HG02571 (cell line): ENCODE data around the gene SNRNP35.
"Not testable (repeated sequence)": the region's sequence is repeated elsewhere in the genome, so short reads cannot be mapped to it uniquely, and the experiment has no call there.

Experiments used
- ATAC-seq: cut with Tn5 transposase; IDR thresholded peaks from one replicate; pipeline ENCODE4 v1.9.1; 2021; ENCODE audit warnings: mild to moderate bottlenecking, moderate library complexity; ENCODE audit not compliant: unreplicated experiment

SNRNP35 gene, protein sequence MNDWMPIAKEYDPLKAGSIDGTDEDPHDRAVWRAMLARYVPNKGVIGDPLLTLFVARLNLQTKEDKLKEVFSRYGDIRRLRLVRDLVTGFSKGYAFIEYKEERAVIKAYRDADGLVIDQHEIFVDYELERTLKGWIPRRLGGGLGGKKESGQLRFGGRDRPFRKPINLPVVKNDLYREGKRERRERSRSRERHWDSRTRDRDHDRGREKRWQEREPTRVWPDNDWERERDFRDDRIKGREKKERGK

DNA sequence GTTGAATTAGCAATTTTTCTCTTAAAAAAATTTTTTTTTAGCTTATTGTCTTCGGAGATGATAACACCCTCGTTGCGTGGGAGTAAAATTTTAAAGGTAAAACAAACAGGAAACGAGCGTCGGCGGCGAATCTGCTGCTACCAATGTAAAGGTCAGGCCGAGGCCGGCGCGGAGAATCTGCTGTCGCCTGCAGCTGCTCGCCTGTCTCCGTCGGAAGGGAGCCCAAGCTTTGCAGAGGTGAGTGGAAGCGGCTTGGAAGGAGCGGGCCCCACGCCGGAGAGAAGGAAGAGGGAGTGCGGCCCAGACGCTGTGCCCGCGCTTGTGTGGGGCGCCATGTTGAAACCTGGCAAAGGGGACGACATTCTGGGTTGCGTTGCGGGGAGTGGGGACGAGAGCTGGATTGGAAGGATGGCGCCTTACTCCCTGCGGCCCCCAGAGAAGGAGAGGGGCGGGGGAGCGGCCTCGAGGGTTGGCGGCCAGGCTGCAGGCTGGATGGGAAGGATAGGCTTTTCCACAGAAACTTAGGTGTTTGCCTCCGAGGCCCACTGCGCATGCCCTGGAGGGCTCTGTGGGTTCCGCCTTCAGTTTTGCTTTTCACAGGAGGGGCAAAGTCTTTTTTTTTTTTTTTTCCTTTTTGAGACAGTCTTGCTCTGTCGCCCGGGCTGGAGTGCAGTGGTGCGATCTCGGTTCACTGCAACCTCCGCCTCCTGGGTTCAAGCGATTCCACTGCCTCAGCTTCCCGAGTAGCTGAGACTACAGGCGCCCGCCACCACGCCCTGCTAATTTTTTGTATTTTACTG lies at the start of gene SNRNP35:
TSS of gene SNRNP35 (plus strand) at position 160 of the 800 bp plus-strand sequence. CDS start 7,402 bp downstream, outside the sequence.
- ATAC-seq = peak; percentile 50

DNA sequence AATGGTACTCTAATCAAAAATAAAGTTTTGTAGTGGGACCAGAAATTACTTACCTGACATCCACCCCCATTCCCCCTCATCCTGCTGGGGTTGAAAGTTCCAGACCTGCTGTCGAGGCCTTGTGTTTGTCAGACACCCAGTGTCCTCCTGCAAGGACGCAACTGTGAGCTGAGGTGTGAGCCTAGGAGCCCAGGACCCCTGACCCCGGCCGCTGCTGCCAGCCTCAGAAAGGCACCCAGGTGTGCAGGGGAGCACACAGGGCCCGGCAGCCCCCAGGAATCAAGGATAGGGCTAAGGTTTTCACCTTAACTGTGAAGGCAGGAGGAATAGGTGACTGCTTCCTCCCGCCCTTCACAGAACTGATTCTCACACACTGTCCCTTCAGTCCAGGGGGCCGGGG lies 49.3 kb upstream of the SNRNP35 start:
- ATAC-seq = not testable (repeated sequence)

DNA sequence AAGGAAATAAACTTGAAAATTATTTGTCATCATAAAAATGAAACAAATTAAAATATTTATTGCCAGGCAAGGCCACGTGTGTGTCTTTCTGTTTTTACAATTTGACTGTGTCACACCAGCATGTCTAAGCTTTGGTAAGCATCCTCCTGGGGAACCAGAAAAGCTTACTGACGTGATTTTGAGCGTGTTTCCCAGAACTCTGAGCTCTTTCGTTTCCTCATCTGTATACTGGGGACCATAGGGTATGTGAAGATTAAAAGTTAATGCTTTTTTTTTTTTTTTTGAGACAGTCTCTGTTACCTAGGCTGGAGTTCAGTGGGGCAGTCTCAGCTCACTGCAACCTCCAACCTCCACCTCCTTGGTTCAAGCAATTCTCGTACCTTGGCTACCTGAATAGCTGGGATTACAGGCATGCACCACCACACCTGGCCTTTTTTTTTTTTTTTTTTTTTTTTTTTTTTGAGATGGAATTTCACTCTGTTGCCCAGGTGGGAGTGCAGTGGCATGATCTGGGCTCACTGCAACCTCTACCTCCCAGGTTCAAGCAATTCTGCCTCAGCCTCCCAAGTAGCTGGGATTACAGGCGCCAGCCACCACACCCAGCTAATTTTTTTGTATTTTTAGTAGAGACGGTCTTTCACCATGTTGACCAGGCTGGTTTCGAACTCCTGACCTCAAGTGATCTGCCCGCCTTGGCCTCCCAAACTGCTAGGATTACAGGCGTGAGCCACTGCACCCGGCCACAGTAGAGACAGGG lies 48.5 kb upstream of the SNRNP35 start:
- ATAC-seq = not testable (repeated sequence)

DNA sequence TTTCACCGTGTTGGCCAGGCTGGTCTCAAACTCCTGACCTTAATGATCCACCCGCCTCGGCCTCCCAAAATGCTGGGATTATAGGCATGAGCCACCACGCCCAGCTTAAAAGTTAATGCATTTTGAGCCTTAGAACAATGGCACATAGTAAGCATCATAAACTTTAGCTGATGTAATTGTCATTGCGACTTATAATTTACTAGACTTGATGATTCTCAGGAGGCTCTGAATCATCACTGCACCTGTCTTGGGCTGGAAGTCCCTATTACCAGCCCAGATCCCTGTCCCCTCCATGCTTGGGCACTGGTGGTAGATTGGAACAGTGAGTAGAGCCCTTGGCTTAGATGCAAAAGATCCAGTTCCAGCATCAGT lies 47.9 kb upstream of the SNRNP35 start:
- no peak for ATAC-seq

DNA sequence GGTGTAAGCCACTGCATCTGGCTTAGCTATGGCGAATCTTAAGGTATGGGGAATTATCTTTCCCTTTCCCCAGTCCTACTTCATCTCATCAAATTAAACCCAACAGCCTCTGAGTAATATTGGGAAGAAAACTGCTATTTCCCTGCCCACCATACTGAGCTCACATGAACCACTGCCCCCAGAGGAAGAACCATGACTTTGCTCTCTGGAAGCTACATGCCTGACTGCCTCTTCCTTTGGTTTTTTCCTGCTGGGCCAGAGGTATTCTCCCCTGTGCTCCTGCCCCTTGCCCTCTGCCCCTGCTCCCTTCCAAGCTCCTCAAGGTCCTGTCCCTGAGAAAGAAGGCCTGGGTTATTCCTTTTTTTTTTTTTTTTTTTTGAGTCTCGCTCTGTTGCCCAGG lies 36.6 kb upstream of the SNRNP35 start:
- ATAC-seq = no peak

DNA sequence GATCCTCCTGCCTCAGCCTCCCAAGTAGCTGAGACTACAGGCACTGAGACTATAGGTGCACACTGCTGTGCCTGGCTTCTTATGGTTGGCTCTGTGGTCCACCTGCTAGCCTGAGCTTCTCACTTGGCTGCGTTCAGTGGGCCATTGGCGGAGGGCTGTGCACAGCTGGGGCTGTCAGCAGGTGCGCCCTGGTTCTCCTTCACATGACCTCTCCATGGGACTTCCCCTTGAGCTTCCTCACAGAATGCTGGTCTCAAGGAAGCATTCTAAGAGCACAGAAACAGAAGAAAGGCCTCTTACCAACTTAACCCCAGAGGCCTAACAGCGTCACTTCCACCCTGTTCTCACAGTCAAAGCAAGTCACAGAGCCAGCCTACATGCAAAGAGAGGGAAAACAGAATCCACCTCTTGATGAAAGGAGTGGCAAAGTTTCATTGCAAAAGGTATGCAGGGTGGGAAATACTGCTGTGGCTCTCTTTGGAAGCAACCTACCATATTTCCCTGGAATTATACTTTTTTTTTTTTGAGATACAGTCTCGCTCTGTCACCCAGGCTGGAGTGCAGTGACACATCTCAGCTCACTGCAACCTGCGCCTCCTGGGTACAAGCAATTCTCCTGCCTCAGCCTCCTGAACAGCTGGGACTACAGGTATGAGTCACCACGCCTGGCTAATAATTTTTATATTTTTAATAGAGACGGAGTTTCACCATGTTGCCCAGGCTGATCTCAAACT lies 30.7 kb upstream of the SNRNP35 start:
- peak; percentile 87 for ATAC-seq

DNA sequence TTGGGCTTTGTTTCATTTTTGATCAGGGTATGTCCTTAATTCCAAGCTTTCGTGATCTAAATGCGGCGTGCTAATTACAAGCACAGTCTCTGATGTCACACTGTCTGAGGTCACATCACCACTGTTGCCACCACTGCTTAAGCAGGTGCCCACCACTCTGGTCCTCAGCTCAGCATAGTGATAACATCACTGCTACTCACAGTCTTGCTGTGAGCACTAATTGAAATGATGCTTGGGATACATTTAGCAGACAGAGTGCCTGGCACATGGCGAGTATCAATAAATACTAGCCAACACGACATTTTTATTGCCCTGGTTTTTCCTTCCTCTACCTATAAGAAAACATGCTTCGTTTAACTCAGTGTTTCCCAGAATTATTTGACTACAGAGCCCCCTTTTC lies 29.3 kb upstream of the SNRNP35 start:
- ATAC-seq = no peak

DNA sequence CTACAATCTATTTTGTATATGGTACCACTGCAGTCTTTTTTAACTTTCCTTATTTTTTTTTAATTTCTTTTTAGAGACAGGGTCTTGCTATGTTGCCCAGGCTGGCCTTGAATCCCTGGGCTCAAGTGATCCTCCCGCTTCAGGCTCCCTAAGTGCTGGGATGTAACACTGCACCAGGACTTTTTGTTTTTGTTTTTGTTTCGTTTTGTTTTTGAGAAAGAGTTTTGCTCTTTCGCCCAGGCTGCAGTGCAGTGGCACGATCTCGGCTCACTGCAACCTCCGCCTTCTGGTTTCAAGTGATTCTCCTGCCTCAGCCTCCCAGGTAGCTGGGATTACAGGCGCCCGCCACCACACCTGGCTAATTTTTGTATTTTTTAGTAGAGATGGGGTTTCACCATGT lies 28.8 kb upstream of the SNRNP35 start:
- not testable (repeated sequence) for ATAC-seq

DNA sequence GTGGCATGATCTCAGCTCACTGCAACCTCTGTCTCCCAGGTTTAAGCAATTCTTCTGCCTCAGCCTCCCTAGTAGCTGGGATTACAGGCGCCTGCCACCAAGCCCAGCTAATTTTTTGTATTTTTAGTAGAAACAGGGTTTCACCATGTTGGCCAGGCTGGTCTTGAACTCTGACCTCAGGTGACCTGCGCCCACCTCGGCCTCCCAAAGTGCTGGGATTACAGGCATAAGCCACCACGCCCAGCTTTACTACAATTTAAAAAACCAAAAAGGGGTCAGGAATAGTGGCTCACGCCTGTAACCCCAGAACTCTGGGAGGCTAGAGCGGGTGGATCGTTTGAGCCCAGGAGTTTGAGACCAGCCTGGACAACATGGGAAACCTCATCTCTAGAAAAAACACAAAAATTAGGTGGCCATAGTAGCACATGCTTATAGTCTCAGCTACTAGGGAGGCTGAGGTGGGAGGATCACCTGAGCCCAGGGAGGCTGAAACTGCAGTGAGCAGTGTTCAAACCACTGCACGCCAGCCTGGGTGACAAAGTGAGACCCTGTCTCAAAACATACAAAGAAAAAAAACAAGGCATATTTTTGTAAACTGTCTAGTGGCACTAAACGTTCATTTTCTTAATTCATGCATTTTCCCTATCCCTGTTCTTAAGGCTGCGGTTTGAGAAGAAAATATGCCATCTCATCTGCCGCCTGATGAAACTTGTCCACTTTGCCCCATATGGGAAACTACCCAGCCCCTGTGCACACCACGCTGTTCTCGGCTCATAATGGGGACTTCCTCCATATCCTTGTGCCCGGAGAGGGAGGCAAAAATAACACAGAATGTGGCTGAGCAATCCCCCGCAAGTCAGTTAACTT lies 25.8 kb upstream of the SNRNP35 start:
- ATAC-seq = not testable (repeated sequence)

DNA sequence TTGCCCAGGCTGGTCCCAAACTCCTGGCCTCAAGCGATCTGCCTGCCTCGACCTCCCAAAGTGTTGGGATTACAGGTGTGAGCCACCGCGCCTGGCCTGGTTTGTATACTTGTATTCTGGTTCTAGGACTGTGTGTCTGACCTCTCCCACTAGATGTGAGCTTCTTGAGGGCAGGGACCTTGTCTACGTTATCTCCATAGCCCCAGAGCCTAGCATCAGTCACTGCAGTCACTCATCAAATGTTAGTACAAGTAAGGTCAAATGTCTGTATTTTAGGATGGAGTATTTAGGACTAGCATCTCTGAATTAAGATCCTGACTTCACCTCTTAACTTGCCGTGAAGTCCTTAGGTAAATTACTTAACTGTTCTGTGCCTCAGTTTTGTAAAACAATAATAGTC lies 24.3 kb upstream of the SNRNP35 start:
- no peak for ATAC-seq

DNA sequence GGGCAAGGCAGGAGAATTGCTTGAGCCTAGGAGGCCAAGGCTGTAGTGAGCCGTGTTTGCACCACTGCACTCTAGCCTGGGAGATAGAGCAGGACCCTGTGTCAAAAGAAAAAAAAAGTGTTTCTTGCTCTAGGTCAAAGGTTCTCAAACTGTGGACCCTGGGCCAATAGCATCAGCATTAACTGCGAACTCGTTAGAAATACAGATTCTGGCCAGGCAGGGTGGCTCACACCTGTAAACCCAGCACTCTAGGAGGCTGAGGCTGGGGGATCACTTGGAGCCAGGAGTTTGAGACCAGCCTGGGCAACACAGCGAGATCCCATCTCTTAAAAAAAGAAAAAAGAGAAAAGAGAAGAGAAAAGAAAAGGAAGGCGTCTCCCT lies 22.3 kb upstream of the SNRNP35 start:
- ATAC-seq = no peak

DNA sequence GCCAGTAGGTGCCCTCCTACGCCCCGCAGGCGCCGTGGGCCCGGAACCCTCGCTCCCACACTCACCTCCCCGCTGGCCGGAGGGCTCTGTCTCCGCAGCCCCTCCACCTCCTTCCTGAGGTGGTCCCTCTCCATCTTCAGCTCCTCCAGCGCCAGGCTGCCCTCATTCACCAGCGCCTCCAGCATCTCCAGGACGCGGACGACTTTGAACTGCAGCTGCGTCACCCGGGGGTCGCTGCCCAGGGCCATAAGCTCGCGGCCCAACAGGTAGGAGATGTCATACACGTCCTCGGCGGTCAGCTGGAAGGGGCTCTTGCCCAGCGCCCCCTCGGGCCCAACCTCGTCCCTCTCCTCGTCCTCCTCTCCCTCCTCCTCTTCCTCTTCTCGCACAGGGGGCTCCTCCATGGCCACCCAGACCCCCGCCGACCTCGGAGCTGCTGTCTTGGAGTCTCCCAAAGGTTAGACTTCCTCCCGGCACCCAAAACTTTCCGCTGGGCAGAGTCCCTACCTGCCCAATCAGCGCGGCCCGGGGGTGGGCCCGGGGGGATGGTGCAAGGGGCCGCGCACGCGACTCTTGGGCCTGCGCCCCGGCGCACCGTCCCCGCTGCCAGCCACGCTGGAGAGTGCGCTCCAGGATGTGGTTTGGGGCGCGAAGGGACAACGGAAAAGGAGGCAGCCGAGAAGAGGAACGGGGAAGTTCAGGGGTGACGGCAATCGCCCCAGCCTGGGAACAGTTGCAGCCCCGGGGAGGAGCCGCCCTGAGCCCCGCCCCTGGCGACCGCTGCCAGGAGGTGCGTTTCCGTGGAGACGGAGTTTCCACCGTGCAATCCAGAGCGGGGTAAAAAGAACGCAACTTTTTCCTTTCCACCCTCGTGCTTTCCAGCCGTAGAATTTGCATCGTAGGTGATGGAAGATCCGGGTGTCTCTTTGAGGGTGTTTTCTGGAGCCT lies 21.6 kb upstream of the SNRNP35 start, which contains the start of gene RILPL2:
TSS of gene RILPL2 (minus strand) at position 668 of the 948 bp plus-strand sequence. CDS start at position 404, 264 bp downstream.
- ATAC-seq = peak; percentile 68

DNA sequence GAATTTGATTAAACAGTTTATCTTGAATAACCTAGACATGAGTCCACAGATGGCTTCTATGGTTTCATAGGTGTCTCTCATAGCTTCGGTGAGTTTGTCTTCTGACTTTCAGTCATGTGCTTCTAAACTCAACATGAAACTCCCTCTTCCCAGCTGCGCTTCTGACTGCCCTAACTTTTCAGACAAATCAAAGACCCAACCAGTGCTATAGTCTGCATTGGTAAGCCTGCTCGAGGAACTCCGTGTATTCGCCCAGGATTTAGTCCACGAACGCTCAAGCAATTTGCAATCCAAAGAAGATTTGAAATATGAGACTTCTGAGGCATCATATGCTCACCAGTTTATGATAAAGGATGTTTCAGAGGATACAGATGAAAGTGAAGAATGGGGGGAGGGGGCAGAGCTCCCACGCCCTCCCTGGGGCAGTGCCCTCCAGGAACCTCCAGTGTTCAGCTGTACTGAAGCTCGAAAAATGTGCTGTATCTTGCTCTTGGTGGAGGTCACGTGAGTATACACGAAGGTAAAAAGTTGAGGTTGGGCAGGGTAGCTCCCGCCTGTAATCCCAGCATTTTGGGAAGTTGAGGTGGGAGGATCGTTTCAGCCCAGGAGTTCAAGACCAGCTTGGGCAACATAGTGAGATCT lies 16.3 kb upstream of the SNRNP35 start:
- no peak for ATAC-seq

DNA sequence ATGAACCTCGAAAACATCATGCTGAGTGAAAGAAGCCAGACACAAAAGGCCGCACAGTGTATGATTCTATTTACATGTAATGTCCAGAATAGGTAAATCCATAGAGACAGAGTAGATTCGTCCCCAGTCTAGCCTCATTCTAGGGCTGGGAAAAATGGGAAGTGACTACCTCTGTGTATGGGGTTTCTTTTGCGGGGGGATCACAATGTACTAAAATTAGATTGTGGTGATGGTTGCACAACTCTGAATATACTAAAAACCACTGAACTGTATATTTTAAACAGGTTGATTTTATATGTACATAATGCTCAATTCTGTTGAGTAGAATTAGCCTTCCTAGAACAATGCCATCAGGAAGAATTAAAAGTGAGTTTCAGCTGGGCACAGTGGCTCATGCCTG lies 15.2 kb upstream of the SNRNP35 start:
- ATAC-seq = no peak

DNA sequence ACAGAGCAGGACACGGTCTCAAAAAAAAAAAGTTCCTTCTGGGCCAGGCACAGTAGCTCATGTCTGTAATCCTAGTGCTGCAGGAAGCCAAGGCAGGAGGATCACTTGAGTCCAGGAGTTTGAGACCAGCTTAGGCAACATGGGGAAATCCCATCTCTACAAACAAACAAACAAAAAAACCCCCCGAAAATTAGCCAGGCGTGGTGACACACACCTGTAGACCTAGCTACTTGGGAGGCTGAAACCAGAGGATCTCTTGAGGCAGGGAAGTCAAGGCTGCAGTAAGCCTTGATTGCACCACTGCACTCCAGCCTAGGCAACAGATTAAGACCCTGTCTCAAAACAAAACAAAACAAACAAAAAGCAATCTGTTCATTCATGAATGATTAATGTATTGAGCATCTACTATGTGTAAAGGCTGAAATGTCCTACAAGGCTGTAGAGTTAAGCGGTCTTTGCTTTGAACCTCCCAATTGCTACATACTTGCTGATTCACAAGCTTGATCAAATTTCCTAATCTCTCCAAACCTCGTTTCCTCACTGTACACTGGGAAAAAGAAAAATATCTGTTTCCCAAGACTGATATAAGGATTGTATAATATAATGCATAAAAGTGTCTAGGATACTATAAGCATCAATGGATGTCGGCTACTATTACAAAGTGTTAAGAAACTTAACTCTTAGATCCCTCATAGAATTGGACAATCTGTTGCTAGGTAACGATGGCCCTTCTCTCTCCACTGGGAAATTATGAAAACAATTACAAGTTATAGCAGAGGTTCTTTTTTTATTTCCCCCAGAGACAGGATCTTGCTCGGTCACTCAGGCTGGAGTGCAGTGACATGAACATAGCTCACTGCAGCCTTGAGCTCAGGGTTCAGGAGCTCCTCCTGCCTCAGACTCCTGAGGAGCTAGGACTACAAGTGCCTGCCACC lies 13.6 kb upstream of the SNRNP35 start:
- ATAC-seq = no peak

DNA sequence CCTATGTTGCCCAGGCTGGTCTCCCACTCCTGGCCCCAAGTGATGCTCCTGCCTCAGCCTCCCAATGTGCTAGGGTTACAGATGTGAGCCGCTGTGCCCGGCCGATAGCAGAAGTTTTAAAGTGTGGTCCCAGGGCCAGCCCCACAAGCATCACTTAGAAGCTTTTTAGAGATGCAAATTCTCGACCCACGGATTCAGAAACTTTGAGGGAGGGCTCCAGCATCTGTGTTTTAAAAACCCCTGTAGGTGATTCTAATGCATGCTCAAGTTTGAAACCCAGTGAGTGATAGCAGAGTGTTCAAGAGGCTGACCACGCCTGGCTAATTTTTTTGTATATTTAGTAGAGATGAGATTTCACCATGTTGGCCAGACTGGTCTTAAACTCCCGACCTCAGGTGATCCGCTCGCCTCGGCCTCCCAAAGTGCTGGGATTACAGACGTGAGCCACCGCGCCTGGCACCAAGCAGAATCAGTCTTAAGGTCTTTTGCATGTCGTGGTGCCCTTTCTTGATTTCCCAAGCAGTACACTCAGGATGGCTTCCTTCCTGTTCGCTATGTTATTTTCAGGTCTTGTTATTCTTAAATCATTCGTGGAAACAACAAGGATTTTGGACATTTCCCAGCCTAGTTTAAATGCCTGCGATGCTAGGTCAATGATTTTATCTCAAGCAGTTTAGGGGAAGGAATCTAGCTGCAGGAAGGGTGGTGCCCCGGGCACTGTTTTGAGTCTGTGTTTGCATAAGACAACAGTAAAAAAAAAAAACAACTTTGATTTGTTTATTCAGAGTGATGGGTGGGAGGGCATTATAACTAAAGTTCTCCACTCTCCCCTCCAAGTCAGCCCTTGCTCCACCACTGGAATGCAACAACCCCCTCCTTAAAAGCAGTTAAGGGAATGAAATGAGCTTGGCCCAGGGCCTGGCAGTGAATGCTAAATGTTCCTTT lies 12.3 kb upstream of the SNRNP35 start:
- ATAC-seq = no peak
